Testis (tissue), 3 donors: ENCODE measurements around the gene AFP. TPM values are rescaled to one million over a fixed set of nuclear protein-coding genes. Genes with fewer than 3 reads are reported as not detected.

Experiments used
- DNase-seq: peaks from one replicate; pipeline ENCODE4 v3.0.0-alpha.2; 2019
- H3K27ac ChIP-seq, 2 donors: fragments of 200-600 bp; sonication (generic); one replicate each; pipeline ENCODE4 v1.5.1; 2019
- H3K27me3 ChIP-seq: fragments of 200-600 bp; sonication (generic); one replicate; pipeline ENCODE4 v1.5.1; 2019
- H3K36me3 ChIP-seq: fragments of 200-600 bp; sonication (generic); one replicate; pipeline ENCODE4 v1.5.1; 2017; ENCODE audit warnings: low read depth; ENCODE audit errors: missing control alignments
- H3K4me1 ChIP-seq: fragments of 200-600 bp; sonication (generic); one replicate; pipeline ENCODE4 v1.5.1; 2019
- H3K4me3 ChIP-seq, 2 donors: fragments of 200-600 bp; sonication (generic); one replicate each; pipeline ENCODE4 v1.5.1; 2017 to 2019
- H3K9me3 ChIP-seq: fragments of 200-600 bp; sonication (generic); one replicate; pipeline ENCODE4 v1.5.1; 2017
- POLR2A ChIP-seq: fragments of 450-650 bp; IDR thresholded peaks from one replicate; pipeline ENCODE4 v1.6.1; 2017; ENCODE audit warnings: antibody characterized with exemption, mild to moderate bottlenecking, moderate library complexity
- WGBS, 2 donors: methylation state at CpG; one replicate each; pipeline ENCODE4 v1.1.5; 2018; 5-methylcytosine and 5-hydroxymethylcytosine counted together
- intact Hi-C: fragments of 100-400 bp; cut with DNase I; formaldehyde crosslinking; loops from one replicate; pipeline ENCODE4 v1.15.1; 2023; ENCODE audit warnings: low total_unique reads
- polyA plus RNA-seq: library from polyadenylated mRNA; stranded (reverse); fragments of 350-450 nt; fragmentation: Illumina TruSeq; extraction: RNeasy Lipid Tissue Mini Kit (QIAGEN cat#74804); gene quantifications from one replicate; pipeline ENCODE4 v1.2.3, GENCODE V29; 2014; ENCODE audit warnings: low read depth, low replicate concordance; ENCODE audit not compliant: insufficient read depth
- total RNA-seq, 2 donors: library from RNA; depleted of rRNA; stranded (reverse); fragments of >200 nt; gene quantifications; one replicate each; pipeline ENCODE4 v1.2.3, GENCODE V29; 2016
- TF ChIP-seq, protein P1 (sequence below), 3 experiments: fragments of 450-650 bp in 2 of 3; fragments of 200-600 bp in 1 of 3; sonication (generic) in 1 of 3; IDR thresholded peaks; one replicate each; pipeline ENCODE4 v1.5.1; 2016 to 2019; ENCODE audit warnings: antibody characterized with exemption in 3 of 3, mild to moderate bottlenecking in 2 of 3, moderate library complexity in 1 of 3

The AFP gene
- total and polyA plus RNA-seq, 3 donors from 2014 or later = 0.16 TPM; not detected in 2

DNA sequence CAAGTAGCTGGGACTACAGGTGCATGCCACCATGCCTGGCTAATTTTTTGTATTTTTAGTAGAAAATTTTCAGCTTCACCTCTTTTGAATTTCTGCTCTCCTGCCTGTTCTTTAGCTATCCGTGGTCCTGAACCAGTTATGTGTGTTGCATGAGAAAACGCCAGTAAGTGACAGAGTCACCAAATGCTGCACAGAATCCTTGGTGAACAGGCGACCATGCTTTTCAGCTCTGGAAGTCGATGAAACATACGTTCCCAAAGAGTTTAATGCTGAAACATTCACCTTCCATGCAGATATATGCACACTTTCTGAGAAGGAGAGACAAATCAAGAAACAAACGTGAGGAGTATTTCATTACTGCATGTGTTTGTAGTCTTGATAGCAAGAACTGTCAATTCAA lies 18.0 kb upstream of the AFP start:
- Histone ChIP-seq H3K36me3 (no peaks in the 10 kb centered on the region), H3K27ac (no peak overlapping the region), H3K4me1 (no peaks in the 10 kb centered on the region), H3K9me3 (no peaks in the 10 kb centered on the region), H3K27me3 (no peaks in the 10 kb centered on the region), H3K4me3 (no peak overlapping the region)
- no peak for DNase-seq
- intact Hi-C loops = no loop called here
- TF ChIP-seq, protein P1, sequence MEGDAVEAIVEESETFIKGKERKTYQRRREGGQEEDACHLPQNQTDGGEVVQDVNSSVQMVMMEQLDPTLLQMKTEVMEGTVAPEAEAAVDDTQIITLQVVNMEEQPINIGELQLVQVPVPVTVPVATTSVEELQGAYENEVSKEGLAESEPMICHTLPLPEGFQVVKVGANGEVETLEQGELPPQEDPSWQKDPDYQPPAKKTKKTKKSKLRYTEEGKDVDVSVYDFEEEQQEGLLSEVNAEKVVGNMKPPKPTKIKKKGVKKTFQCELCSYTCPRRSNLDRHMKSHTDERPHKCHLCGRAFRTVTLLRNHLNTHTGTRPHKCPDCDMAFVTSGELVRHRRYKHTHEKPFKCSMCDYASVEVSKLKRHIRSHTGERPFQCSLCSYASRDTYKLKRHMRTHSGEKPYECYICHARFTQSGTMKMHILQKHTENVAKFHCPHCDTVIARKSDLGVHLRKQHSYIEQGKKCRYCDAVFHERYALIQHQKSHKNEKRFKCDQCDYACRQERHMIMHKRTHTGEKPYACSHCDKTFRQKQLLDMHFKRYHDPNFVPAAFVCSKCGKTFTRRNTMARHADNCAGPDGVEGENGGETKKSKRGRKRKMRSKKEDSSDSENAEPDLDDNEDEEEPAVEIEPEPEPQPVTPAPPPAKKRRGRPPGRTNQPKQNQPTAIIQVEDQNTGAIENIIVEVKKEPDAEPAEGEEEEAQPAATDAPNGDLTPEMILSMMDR (IDR thresholded peaks at IDR 0.05) = no peak
- TF ChIP-seq POLR2A = no peak
- WGBS, 2 donors = 76 to 83% methylated on average over 6 of the region's 6 CpGs

DNA sequence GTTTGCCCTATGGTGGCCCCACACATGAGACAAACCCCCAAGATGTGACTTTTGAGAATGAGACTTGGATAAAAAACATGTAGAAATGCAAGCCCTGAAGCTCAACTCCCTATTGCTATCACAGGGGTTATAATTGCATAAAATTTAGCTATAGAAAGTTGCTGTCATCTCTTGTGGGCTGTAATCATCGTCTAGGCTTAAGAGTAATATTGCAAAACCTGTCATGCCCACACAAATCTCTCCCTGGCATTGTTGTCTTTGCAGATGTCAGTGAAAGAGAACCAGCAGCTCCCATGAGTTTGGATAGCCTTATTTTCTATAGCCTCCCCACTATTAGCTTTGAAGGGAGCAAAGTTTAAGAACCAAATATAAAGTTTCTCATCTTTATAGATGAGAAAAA lies 17.3 kb upstream of the AFP start:
- no peak for DNase-seq
- intact Hi-C loops = no loop called here
- Histone ChIP-seq H3K27me3 (no peaks in the 10 kb centered on the region), H3K27ac (no peak overlapping the region), H3K9me3 (no peaks in the 10 kb centered on the region), H3K4me1 (no peaks in the 10 kb centered on the region), H3K36me3 (no peaks in the 10 kb centered on the region), H3K4me3 (no peak overlapping the region)
- WGBS, 2 donors = 58 to 73% methylated on average over 1 of the region's 1 CpG
- no peak for TF ChIP-seq POLR2A
- TF ChIP-seq, protein P1 (IDR thresholded peaks at IDR 0.05) = no peak

DNA sequence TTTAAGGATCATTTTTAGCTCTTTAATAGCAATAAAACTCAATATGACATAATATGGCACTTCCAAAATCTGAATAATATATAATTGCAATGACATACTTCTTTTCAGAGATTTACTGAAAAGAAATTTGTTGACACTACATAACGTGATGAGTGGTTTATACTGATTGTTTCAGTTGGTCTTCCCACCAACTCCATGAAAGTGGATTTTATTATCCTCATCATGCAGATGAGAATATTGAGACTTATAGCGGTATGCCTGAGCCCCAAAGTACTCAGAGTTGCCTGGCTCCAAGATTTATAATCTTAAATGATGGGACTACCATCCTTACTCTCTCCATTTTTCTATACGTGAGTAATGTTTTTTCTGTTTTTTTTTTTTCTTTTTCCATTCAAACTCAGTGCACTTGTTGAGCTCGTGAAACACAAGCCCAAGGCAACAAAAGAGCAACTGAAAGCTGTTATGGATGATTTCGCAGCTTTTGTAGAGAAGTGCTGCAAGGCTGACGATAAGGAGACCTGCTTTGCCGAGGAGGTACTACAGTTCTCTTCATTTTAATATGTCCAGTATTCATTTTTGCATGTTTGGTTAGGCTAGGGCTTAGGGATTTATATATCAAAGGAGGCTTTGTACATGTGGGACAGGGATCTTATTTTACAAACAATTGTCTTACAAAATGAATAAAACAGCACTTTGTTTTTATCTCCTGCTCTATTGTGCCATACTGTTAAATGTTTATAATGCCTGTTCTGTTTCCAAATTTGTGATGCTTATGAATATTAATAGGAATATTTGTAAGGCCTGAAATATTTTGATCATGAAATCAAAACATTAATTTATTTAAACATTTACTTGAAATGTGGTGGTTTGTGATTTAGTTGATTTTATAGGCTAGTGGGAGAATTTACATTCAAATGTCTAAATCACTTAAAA lies 16.6 kb upstream of the AFP start:
- no peak for TF ChIP-seq POLR2A
- TF ChIP-seq, protein P1 (IDR thresholded peaks at IDR 0.05) = no peak
- intact Hi-C loops = no loop called here
- Histone ChIP-seq H3K36me3 (no peaks in the 10 kb centered on the region), H3K27me3 (no peaks in the 10 kb centered on the region), H3K4me3 (no peak overlapping the region), H3K4me1 (peaks cover 5% of the 10 kb centered on the region), H3K9me3 (no peaks in the 10 kb centered on the region), H3K27ac (no peak overlapping the region)
- 78 to 83% methylated on average over 7 of the region's 7 CpGs for WGBS, 2 donors
- no peak for DNase-seq

DNA sequence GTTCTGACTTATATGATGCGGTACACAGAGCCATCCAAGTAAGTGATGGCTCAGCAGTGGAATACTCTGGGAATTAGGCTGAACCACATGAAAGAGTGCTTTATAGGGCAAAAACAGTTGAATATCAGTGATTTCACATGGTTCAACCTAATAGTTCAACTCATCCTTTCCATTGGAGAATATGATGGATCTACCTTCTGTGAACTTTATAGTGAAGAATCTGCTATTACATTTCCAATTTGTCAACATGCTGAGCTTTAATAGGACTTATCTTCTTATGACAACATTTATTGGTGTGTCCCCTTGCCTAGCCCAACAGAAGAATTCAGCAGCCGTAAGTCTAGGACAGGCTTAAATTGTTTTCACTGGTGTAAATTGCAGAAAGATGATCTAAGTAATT lies 15.4 kb upstream of the AFP start:
- no peak for DNase-seq
- no peaks in the 10 kb centered on the region for H3K9me3 ChIP-seq
- no peak overlapping the region for H3K27ac ChIP-seq
- H3K4me1 ChIP-seq = peaks cover 5% of the 10 kb centered on the region
- intact Hi-C loops = no loop called here
- no peak overlapping the region for H3K4me3 ChIP-seq
- H3K36me3 ChIP-seq = no peaks in the 10 kb centered on the region
- 93 to 95% methylated on average over 2 of the region's 2 CpGs for WGBS, 2 donors
- TF ChIP-seq, protein P1 (IDR thresholded peaks at IDR 0.05) = no peak
- no peak for TF ChIP-seq POLR2A
- no peaks in the 10 kb centered on the region for H3K27me3 ChIP-seq
